Measurements from ENCODE around the gene TLX2. TPM values are rescaled to one million over a fixed set of nuclear protein-coding genes. Genes with fewer than 3 reads are reported as not detected.

Gene TLX2
- total RNA-seq, 1 experiment from 2014 or later, result not detected

DNA sequence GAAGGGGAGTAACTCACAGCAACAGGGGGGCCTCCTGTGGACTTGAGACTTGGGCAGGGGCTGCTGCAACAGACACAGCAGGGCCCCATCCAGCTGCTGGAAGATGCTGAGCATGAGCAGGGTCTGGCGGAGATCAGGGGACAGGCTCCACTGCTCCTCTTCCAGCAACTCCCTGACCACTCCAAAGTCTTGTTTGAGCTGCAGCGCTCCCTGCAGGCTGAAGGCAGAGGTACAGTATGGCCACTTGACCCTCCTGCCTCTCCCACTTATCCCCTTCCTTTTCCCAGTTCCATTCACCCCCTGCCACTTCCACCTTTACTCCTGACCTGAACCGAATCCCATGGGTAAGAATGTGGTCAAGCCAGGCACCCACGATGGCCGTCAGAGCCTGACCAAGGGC is 39.4 kb upstream of the TLX2 start:
- Histone ChIP-seq H3K27ac (ENCODE audit: low read depth, low read length, poor library complexity, severe bottlenecking) (no peak overlapping the region), H3K4me3 (ENCODE audit: low read depth, low read length, poor library complexity, severe bottlenecking) (no peak overlapping the region), H3K4me1 (ENCODE audit: insufficient read depth, low read length, poor library complexity, severe bottlenecking) (peaks cover 7% of the 10 kb centered on the region), H3K36me3 (ENCODE audit: insufficient read depth, low read length, poor library complexity, severe bottlenecking) (peaks cover 15% of the 10 kb centered on the region), H3K27me3 (replicated peaks; ENCODE audit: insufficient read depth, low read depth, low read length, poor library complexity) (no peaks in the 10 kb centered on the region), H3K9me3 (ENCODE audit: low read depth, low read length, poor library complexity, severe bottlenecking) (no peaks in the 10 kb centered on the region)
- no TSS peak for BruUV-seq (replicated peaks)
- DNase-seq (ENCODE audit: low spot score), result no peak
- ChIA-PET POLR2A (ENCODE audit: low non-redundant PET) (interaction anchor here (0.6 kb wide), 1 partner anchor 17 kb away, joined by 4 read pairs; no protein-coding TSS in a partner anchor), CTCF (interaction anchor here (0.8 kb wide), 1 partner anchor 578 kb away, joined by 3 read pairs; no protein-coding TSS in a partner anchor)
- TF ChIP-seq EZH2 (IDR thresholded peaks at IDR 0.05; ENCODE audit: borderline replicate concordance, low read depth, low read length, poor library complexity, severe bottlenecking), result no peak
- TF ChIP-seq, protein P1, sequence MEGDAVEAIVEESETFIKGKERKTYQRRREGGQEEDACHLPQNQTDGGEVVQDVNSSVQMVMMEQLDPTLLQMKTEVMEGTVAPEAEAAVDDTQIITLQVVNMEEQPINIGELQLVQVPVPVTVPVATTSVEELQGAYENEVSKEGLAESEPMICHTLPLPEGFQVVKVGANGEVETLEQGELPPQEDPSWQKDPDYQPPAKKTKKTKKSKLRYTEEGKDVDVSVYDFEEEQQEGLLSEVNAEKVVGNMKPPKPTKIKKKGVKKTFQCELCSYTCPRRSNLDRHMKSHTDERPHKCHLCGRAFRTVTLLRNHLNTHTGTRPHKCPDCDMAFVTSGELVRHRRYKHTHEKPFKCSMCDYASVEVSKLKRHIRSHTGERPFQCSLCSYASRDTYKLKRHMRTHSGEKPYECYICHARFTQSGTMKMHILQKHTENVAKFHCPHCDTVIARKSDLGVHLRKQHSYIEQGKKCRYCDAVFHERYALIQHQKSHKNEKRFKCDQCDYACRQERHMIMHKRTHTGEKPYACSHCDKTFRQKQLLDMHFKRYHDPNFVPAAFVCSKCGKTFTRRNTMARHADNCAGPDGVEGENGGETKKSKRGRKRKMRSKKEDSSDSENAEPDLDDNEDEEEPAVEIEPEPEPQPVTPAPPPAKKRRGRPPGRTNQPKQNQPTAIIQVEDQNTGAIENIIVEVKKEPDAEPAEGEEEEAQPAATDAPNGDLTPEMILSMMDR (conservative IDR thresholded peaks at IDR 0.05; ENCODE audit: low read depth, low read length), result peak; percentile 40
- intact Hi-C loops (cut with micrococcal nuclease; ENCODE audit: unreplicated experiment), result no loop called here

DNA sequence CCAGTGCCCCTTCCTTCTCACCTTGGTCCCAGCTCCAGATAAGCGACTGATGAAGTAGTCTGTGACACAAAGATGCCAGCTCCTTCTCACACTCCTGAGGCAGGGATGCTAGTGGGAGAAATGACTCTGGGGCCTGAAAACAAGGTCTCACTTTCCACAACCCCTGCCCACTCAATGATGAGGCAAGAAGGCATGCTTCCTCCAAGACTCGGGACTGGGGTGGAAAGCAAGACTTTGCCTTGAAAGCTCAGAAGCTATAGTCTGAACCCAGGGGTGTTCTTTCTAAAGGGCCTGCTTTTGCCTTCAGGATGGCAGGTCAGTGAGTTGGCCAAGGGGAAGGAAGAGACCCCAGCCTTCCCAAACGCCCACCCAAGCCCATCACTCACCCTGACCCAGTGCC is 32.8 kb upstream of the TLX2 start:
- DNase-seq (ENCODE audit: low spot score), result no peak
- Histone ChIP-seq H3K27me3 (replicated peaks; ENCODE audit: insufficient read depth, low read depth, low read length, poor library complexity) (no peaks in the 10 kb centered on the region), H3K4me1 (ENCODE audit: insufficient read depth, low read length, poor library complexity, severe bottlenecking) (peaks cover 18% of the 10 kb centered on the region), H3K4me3 (ENCODE audit: low read depth, low read length, poor library complexity, severe bottlenecking) (peak overlapping the region; percentile 84), H3K27ac (ENCODE audit: low read depth, low read length, poor library complexity, severe bottlenecking) (no peak overlapping the region), H3K9me3 (ENCODE audit: low read depth, low read length, poor library complexity, severe bottlenecking) (no peaks in the 10 kb centered on the region), H3K36me3 (ENCODE audit: insufficient read depth, low read length, poor library complexity, severe bottlenecking) (peaks cover 15% of the 10 kb centered on the region)
- TF ChIP-seq, protein P1 (conservative IDR thresholded peaks at IDR 0.05; ENCODE audit: low read depth, low read length), result no peak
- TF ChIP-seq EZH2 (IDR thresholded peaks at IDR 0.05; ENCODE audit: borderline replicate concordance, low read depth, low read length, poor library complexity, severe bottlenecking), result no peak
- POLR2A ChIA-PET (ENCODE audit: low non-redundant PET), result no interaction called here
- intact Hi-C loops (cut with micrococcal nuclease; ENCODE audit: unreplicated experiment), result no loop called here
- CTCF ChIA-PET, result no interaction called here
- no TSS peak for BruUV-seq (replicated peaks)

DNA sequence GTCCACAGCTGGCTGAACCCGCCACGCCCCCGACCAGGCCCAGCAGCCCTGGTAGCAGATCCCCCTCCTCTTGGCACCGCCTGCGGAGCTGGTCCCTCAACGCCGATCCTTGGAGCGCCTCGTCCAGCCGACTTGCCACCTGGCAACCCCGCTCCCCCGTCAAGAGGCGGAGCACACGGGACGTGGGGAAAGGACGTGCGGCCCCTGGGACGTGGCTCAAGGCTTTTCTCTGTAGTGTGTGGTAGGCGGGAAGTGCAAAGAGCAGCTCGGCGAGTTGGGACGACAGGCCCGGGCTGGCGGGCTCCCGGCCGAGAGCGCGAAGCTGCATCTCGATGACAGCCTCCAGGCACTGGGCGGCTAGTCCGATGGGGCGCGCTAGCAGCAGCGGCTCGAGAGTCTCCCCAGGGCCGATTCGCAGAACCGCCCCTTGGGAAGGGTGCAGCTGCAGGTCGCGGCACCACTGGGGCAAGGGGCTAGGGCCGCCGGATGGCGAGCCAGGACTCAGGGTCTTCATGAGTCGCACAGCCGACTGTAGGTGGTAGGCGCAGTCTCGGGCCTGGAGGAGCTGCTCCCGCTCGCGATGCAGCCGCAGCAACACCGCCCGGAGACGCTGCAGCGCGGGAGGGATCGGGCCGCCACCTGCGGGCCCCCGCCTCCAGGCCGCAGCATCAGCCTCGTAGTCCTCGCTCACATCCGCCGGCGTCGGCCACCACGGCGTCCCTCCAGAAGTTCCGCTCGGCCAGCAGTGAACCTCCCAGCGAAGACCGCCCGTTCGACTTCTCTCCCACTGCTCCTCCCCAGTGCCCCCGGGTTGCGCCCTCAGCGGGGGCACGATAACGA is 32.1 kb upstream of the TLX2 start:
- peaks cover 15% of the 10 kb centered on the region for H3K36me3 ChIP-seq (ENCODE audit: insufficient read depth, low read length, poor library complexity, severe bottlenecking)
- no peak for TF ChIP-seq EZH2 (IDR thresholded peaks at IDR 0.05; ENCODE audit: borderline replicate concordance, low read depth, low read length, poor library complexity, severe bottlenecking)
- TF ChIP-seq, protein P1 (conservative IDR thresholded peaks at IDR 0.05; ENCODE audit: low read depth, low read length), result no peak
- CTCF ChIA-PET, result interaction anchor here (0.8 to 1.2 kb wide), 4 partner anchors 10 to 50 kb away, joined by 4 to 5 read pairs (median 5); partner anchors contain the start of genes INO80B and MRPL53
- H3K27ac ChIP-seq (ENCODE audit: low read depth, low read length, poor library complexity, severe bottlenecking), result peak overlapping the region; percentile 84
- H3K27me3 ChIP-seq (replicated peaks; ENCODE audit: insufficient read depth, low read depth, low read length, poor library complexity), result no peaks in the 10 kb centered on the region
- BruUV-seq (replicated peaks), result TSS peak; percentile 37
- peak overlapping the region; percentile 84 for H3K4me3 ChIP-seq (ENCODE audit: low read depth, low read length, poor library complexity, severe bottlenecking)
- no peaks in the 10 kb centered on the region for H3K9me3 ChIP-seq (ENCODE audit: low read depth, low read length, poor library complexity, severe bottlenecking)
- intact Hi-C loops (cut with micrococcal nuclease; ENCODE audit: unreplicated experiment), result loop anchor here (2.0 kb wide), 1 partner anchor 47 kb away; the partner anchor contains the start of genes AUP1 and HTRA2
- no peak for DNase-seq (ENCODE audit: low spot score)
- peaks cover 18% of the 10 kb centered on the region for H3K4me1 ChIP-seq (ENCODE audit: insufficient read depth, low read length, poor library complexity, severe bottlenecking)
- POLR2A ChIA-PET (ENCODE audit: low non-redundant PET), result interaction anchor here (1.0 kb wide), 1 partner anchor 25 kb away, joined by 4 read pairs; no protein-coding TSS in a partner anchor
